GM21447 (cell line): ENCODE data around the gene SOX1.

Experiments
- ATAC-seq: cut with Tn5 transposase; IDR thresholded peaks from one replicate; pipeline ENCODE4 v1.9.1; 2021; ENCODE audit not compliant: unreplicated experiment

Gene SOX1

DNA sequence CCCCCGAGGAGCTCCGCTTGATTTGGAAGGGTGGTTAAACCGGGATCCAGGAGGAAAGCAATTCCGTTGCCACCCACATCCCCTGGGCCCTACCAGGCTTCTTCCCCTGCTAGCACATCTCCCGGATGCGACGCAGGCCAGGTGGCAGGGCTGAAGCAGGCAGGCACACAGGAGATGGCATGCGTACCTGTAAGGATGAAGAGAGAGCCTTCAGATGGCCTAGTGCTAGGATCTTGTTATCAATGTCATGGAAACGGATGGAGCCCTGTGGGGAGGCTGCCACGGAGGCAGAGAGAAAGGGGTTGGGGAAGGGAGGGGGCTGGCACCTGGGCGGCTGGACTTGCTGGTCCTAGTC is 8.5 kb upstream of the SOX1 start:
- no peak for ATAC-seq

DNA sequence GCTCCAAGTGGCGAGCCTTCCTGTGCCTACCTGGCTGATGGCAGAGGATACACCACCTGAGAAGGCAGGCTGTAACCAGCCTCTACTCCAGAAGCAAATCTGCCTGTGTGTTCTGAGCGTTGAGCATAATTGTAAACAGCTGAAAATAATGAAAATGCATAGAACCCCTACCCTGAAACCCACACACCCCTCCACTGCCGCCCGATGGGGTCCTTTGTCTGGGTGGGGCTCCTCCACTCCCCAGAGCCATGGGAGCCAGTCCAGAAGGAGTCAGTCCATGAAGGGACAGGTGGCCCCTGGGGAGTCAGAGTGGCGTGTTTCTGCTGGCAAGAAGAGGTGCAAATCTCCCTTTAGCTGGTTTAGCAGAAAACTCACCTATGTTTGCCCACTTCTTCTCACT is 8.0 kb upstream of the SOX1 start:
- no peak for ATAC-seq

DNA sequence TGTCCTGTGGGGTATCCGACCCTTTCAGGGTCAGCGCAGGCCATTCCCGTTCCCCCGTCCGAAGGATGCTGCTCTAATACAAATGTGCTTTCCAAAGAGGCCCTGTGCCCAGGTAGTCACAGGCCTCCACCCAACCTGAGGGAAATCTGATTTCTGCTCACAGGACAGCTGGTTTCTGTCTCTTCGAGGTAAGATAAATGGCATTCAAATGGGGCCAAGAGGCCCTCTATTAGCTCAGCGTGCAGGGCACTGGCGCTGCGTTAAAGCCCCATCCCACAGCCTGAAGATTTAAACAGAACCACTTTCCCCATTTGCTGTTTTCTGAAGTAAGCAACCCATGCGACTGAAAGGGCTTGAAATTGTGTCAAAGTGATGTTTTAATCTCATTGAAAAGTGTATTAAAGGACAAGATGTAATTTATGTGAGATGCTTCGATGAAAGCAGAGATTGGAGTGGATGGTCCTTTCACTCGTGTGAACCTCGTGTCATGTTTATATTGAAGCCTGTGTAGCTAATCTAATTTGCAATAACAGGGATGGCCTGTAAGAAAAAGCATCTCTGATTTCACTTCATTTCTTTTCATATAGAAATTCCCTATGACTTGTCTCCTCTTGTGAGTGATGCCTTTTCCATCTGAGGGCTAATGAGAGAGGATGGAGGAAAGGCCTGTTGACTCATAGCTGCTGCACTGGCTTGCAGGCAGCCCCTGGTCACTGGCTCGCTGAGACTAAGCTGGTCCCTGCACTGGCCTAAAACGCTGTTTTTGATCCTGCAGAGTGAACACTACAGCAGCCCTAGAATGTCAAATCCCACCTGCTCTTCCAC is 7.3 kb upstream of the SOX1 start:
- no peak for ATAC-seq

DNA sequence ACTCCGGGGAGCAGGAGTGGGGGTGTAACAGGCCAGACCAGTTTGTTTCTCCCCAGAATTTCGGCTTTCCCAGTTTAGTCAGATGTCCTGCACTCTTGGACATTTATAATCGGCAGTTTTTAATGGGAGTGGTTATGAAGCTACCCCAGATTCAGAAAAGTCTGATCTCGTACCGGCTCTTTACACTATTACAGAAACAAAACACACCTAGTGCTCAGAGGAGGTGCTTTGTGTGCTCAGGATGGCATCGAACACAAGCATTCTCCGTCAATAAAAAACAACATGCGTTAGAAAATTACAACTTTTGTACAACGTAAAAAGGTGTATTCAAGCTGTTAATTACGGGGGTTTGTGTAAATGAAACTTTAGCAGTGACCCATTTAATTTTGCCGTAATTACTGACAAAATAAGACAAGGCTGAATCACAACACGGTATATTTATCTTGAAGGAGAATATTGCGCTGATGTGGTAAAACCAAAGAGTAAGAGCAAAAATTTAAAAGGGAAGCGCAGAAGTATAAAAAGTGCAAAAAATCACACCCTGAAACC is 6.6 kb upstream of the SOX1 start:
- ATAC-seq, result no peak

DNA sequence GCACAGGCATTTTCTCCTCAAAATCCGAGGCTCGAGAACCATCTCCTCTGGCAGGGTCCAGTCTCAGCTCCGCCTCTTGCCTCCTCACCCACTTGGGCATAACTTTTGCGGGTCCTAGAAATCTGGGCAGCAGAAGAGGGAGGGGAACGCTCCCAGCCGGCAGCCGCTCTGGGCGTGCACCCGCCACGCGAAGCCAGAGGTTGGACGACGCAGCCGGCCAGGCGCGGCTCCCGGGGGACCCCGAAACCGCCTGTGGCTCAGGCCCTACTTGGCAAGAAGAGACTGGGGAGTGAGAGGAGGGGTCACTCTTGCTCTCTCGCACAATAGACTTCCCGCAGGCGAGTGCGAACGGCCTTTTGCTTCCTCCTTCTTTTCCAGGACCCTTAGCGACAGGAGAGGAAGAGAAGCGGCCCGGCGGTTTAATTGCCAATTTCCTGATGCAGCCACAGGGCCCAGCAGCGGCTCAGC is 6.0 kb upstream of the SOX1 start:
- ATAC-seq, result no peak

DNA sequence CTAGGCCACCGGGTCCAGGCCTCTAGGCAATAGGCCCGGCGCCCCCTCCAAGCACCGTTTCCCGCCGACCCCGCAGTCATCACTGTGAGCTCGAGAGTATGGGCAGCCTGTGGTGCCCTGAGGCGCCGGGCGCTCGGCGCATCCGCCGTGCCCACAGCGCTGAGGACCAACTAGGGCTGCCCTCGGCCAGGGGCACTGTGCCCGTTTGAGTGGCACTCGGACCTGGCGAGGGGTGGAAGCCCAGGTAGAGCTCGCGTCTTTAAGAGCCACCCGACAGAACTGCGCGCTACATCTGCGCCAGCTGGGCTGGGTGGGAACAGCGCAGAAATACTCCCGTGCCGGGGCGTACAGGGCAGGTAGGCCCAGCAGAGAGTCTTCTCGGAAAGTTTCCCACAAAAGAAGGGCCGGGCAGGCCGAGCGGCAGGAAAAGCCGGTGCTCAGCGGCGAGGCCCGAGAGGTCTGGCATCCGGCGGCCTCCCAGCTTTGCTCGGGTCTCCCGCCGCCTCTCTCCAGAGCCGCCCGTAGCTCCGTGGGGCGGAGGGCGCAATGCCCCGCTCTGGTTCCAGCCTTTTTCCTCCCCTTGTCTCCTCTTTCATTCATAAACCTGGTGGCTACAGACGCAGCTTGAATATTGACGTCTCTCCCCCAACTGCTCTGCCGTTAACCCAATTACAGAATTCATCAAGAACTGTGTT is 5.4 kb upstream of the SOX1 start:
- no peak for ATAC-seq

DNA sequence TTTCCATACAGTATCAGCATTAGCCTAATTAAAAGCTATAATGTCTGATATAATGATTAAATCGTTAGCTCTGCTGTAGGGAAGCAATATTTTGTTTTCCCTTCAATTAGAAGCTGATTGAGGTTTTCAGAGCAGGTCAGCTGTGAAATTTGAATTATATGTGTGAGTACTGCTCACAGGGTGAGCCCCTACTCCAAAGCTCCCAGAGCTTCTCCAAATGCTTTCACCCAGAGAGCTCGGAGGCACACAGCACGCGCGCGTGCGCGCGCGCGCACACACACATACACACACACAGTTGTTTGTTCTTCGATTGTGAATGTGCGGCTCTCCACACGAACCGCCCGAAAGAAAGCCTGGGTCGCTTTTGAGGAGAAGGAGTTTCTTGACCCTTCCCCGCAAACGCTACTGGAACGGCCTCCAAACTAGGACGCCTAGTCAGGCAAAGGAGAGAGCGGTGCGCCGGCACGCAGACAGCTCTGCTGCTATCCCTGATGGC is 4.8 kb upstream of the SOX1 start:
- ATAC-seq, result no peak

DNA sequence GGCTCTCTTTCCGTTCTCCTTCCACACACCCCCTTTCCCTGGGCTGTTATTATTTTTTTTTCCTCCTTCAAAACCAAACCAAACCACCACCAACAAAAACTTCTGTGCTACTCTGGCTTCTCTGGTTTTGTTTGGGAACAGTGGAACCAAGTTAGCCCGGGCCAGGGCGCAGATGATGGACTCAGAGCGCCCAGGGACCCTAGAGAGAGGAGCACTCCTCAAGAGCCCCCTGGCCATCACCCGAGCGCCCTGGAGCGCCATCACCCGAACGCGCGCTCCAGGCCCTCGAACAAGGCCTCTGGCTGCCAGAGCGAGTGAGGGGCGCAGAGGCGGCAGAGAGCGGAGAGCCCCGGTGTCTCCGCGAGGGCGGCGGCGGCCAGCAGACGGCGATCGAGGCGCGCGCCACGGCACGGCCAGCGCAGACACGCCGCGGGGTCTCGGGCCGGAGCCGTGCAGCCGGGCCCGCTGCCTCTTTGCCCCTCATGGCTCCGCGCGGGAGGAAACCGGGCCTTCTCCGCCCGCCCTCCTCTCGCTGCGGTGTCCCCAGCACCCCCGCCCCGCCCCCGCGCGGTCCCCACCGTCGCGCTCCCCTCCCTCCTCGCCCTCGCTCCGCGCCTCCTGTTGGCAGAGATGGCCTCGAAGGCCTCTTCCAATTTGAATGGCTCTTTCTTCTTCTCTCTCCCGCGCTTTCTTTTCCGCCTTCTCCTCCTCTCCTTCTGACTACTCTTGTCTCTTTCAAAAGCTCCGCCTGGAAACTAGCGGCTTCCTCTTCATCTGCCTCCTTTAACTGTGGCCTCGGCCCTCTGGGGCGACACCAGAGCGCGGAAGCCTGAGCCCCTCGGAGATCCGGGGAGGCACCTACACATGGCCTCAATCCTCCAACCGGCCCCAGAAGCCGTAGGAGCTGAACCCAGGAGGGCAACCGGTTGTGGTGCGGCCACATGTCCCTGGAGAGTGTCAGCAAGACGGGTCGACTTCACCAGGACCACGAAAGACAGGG is 4.1 kb upstream of the SOX1 start:
- no peak for ATAC-seq

DNA sequence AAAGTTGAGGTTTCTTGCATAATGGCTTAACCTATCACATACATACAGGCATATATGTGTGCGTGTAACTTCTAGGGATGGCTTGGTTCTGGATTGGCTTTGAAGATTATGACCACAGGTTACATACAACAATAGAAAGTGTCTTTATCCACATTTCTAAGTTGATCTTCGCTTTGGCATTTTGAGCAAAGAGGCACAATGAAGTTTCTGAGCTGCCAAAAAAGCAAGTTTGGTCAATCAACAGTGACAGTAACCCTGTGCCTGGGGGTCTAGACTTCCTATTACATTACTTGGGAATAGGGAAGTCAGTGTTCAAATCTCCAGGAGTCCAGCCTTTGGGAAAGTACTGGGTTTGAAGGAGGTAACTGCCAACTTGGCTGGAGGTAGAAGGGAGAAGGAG is 3.1 kb upstream of the SOX1 start:
- ATAC-seq, result no peak

DNA sequence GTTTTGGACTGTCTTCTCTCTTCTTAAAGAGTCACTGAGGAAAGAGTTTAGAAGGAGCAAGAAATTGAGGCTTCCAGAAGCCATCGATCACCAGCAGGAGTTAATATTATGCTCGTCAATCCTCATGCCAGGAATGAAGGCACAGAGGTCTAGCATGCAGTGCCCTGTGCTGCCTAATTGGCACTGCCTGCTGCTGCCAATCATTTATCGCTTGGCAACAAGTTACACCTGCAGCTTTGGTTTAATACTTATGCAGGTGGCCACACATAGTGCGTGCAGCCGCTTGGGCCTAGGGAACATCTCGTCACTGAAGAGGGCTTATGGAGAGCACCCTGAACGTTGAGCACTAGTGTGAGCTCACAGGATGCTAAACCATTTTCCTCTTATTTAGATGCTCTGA is 2.7 kb upstream of the SOX1 start:
- no peak for ATAC-seq

DNA sequence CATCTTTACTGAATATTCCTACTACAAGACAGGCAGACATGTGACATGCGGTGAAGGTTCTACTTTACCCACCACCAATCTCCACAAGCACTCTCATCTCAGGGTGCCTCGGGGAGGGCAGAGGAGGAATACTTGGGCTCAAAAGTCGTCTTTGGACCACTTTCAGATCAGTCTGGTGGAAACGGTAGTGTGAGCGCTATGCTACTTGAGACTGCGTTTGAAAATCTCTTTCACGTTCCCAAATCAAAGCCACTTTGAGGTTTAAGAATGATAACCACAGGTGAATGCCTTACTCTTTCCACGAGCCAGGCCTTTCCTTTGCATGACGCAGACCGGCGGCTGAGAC is 1.5 kb upstream of the SOX1 start:
- no peak for ATAC-seq

DNA sequence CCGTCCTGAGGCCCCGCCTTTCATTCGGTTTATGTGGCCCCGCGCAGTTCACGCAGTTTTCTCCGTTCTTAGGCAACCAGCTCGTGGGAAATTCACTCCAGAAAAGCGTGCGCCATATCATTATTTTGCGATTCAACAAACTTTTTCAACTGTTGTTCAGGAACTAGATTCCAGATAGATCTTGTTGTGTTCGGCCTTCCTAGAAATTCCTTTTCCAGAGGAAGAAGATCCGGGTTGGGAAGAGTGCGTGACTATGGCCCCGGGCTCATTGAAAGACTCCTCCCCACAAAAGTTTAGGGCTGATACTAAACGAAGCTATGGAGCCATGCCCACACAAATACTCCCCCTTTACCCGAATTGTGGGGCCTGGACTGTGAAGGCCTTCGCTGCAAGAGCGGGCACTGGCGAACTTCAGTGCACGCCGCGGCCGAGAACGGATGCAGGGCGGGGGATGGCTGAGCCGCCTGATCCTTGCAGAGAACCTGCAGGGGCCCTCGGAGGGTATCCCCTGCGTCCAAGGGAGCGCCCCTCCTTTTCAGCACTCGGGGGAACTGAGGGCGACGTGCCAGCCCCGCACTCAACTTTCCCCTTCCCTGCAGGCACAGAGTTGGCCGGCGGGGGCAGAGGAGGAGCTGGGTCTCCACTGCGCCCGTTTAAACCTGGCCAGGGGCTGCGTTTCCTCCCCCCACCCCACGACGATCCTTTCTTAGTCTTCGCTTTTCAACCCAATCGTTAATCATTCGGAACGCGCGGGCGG is 904 bp upstream of the SOX1 start:
- ATAC-seq, result no peak

DNA sequence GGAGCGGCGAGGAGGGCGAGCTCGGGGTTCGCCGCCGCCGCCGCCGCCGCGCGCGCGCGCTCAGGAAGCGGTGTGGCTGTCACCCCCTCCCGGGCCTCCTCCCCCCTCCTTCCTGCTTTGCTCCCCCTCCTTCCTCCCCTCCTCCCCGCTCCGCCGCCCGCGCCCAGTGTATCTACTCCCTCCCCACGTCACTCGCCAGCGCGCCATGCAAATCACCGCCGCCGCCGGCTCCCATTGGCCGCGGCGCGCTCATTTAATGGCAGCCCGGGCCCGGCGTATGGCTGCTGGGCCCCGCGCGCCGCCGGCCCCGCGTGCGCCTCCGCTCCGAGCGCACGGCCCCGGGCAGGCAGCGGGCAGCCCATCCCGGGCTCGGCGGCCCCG is 335 bp upstream of the SOX1 start:
- ATAC-seq, result no peak

DNA sequence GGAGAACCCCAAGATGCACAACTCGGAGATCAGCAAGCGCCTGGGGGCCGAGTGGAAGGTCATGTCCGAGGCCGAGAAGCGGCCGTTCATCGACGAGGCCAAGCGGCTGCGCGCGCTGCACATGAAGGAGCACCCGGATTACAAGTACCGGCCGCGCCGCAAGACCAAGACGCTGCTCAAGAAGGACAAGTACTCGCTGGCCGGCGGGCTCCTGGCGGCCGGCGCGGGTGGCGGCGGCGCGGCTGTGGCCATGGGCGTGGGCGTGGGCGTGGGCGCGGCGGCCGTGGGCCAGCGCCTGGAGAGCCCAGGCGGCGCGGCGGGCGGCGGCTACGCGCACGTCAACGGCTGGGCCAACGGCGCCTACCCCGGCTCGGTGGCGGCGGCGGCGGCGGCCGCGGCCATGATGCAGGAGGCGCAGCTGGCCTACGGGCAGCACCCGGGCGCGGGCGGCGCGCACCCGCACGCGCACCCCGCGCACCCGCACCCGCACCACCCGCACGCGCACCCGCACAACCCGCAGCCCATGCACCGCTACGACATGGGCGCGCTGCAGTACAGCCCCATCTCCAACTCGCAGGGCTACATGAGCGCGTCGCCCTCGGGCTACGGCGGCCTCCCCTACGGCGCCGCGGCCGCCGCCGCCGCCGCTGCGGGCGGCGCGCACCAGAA is 1.1 kb downstream of the SOX1 start:
- no peak for ATAC-seq

DNA sequence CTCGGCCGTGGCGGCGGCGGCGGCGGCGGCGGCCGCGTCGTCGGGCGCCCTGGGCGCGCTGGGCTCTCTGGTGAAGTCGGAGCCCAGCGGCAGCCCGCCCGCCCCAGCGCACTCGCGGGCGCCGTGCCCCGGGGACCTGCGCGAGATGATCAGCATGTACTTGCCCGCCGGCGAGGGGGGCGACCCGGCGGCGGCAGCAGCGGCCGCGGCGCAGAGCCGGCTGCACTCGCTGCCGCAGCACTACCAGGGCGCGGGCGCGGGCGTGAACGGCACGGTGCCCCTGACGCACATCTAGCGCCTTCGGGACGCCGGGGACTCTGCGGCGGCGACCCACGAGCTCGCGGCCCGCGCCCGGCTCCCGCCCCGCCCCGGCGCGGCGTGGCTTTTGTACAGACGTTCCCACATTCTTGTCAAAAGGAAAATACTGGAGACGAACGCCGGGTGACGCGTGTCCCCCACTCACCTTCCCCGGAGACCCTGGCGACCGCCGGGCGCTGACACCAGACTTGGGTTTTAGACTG is 1.7 kb downstream of the SOX1 start:
- ATAC-seq, result no peak

DNA sequence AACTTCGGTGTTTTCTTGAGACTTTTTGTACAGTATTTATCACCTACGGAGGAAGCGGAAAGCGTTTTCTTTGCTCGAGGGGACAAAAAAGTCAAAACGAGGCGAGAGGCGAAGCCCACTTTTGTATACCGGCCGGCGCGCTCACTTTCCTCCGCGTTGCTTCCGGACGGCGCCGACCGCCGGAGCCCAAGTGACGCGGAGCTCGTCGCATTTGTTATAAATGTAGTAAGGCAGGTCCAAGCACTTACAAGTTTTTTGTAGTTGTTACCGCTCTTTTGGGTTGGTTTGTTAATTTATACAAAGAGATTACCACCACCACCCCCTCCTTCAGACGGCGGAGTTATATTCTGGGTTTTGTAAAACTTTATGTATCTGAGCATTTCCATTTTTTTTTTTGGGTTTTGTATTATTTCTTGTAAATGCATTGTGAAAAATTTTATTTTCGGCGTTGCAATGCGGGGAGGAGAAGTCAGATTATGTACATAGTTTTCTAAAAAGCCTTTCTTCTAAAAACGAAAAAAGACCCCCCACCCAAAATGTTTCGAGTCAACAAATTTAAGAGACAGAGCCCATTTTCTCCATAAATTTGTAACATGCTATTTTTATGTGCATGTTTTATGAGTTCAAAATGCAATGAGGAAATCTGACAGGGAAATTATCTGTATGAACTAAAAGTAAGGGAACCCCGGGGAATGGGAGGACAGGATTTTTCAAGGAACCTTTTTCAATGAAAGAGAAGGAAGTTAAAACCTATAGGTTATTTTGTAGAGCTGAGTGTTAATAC is 2.3 kb downstream of the SOX1 start:
- no peak for ATAC-seq

DNA sequence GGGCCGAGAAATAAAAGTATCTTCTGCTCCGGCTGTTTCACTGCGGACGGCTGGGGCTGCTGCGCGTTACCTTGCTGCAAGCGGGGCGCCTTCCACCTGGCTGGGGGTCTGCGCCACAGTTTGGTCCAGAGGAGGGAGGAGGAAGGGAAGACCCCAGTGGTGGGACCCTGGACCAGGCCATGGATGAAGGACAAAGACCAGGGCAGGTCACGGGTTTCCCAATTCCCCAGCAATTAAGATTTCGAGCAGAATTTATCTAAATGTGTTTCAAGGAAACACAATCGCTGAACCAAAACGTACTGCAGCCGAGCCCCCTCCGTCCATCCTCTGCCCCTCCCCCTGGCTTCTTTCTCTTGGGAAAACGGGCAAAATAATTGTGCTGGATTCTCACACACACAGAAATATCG is 2.9 kb downstream of the SOX1 start:
- ATAC-seq, result no peak

DNA sequence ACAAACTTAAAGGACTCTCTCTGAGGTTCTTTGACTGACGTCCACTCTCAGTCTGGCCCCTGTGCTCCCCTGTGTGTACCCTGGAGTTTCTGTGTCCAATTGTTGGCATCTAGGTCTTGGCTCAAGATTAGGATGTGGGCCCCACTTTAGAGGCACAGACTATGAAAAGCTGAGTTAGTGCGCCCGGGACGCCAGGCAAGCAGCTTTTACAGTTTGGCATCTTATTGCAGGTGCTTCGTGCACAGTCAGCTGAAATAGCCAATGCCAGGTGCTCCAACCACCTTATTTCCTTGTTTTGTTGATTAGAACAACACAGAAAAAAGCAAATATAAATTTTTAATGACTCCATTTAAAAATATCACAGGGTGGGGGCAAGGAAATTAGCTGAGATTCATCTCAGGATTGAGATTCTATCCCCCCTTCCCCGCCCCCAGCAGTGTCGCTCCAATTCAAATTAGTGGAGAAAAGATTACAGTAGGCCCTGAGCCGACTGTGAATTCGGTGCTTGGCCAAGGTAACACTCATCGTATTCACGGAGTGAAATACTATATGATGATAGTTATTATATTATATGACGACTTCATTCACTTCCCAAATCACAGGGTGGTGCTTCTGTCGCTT is 4.3 kb downstream of the SOX1 start:
- no peak for ATAC-seq
